Activated naive CD8-positive, alpha-beta T cell treated with anti-CD3 and anti-CD28 coated beads for 36 hours (primary cell): ENCODE measurements around the gene HEXD. TPM values are rescaled to one million over a fixed set of nuclear protein-coding genes. Genes with fewer than 3 reads are reported as not detected.
"Not testable (repeated sequence)": the region's sequence is repeated elsewhere in the genome, so short reads cannot be mapped to it uniquely, and the experiment has no call there.

Experiments used
- DNase-seq: peaks from one replicate; pipeline ENCODE4 v3.0.0; 2021
- H3K27ac Mint-ChIP-seq: one replicate; pipeline ENCODE4 v1.8.0; 2022; ENCODE audit warnings: mild to moderate bottlenecking, moderate library complexity, mixed read lengths
- H3K27me3 Mint-ChIP-seq: one replicate; pipeline ENCODE4 v1.8.0; 2022; ENCODE audit warnings: mild to moderate bottlenecking, mixed read lengths
- H3K36me3 Mint-ChIP-seq: one replicate; pipeline ENCODE4 v1.8.0; 2021; ENCODE audit warnings: mild to moderate bottlenecking, mixed read lengths
- H3K4me1 Mint-ChIP-seq: one replicate; pipeline ENCODE4 v1.8.0; 2021; ENCODE audit warnings: mixed read lengths
- H3K4me3 Mint-ChIP-seq: one replicate; pipeline ENCODE4 v1.8.0; 2022; ENCODE audit warnings: mild to moderate bottlenecking, moderate library complexity, mixed read lengths
- H3K9me3 Mint-ChIP-seq: one replicate; pipeline ENCODE4 v1.8.0; 2022; ENCODE audit warnings: mixed read lengths
- total RNA-seq, 2 experiments: library from RNA; stranded (reverse); gene quantifications; one replicate each; pipeline ENCODE4 v1.2.3, GENCODE V29; 2021

HEXD gene
- total RNA-seq, 2 experiments from 2014 or later: 17.3 to 20.3 TPM

- no peak for DNase-seq
- Mint-ChIP-seq H3K4me3 (no peak overlapping the region), H3K27me3 (peaks cover 60% of the 10 kb centered on the region), H3K4me1 (peaks cover under 1% of the 10 kb centered on the region), H3K27ac (no peak overlapping the region), H3K9me3 (no peaks in the 10 kb centered on the region), H3K36me3 (no peaks in the 10 kb centered on the region)
Measured at GRCh38 chr17:82377924-82378740, 40.0 kb upstream of the HEXD start.

GRCh38 chr17:82378741-82379021 lies 39.5 kb upstream of the HEXD start:
- no peaks in the 10 kb centered on the region for H3K9me3 Mint-ChIP-seq
- H3K4me1 Mint-ChIP-seq: no peaks in the 10 kb centered on the region
- no peak for DNase-seq
- H3K27ac Mint-ChIP-seq: no peak overlapping the region
- no peaks in the 10 kb centered on the region for H3K36me3 Mint-ChIP-seq
- H3K27me3 Mint-ChIP-seq: peaks cover 54% of the 10 kb centered on the region
- H3K4me3 Mint-ChIP-seq: no peak overlapping the region

GRCh38 chr17:82380860-82381702 lies 37.1 kb upstream of the HEXD start:
- Mint-ChIP-seq H3K9me3 (no peaks in the 10 kb centered on the region), H3K36me3 (no peaks in the 10 kb centered on the region), H3K27me3 (peaks cover 42% of the 10 kb centered on the region), H3K27ac (no peak overlapping the region), H3K4me1 (no peaks in the 10 kb centered on the region), H3K4me3 (no peak overlapping the region)
- DNase-seq: no peak

GRCh38 chr17:82381703-82382009 lies 36.5 kb upstream of the HEXD start:
- H3K4me1 Mint-ChIP-seq, H3K36me3 Mint-ChIP-seq, H3K27ac Mint-ChIP-seq, DNase-seq, H3K9me3 Mint-ChIP-seq, H3K4me3 Mint-ChIP-seq: not testable (repeated sequence)
- peaks cover 37% of the 10 kb centered on the region for H3K27me3 Mint-ChIP-seq

GRCh38 chr17:82382220-82382932 lies 35.8 kb upstream of the HEXD start:
- DNase-seq, H3K4me3 Mint-ChIP-seq, H3K4me1 Mint-ChIP-seq, H3K27ac Mint-ChIP-seq, H3K36me3 Mint-ChIP-seq, H3K9me3 Mint-ChIP-seq: not testable (repeated sequence)
- peaks cover 35% of the 10 kb centered on the region for H3K27me3 Mint-ChIP-seq

- H3K9me3 Mint-ChIP-seq: no peaks in the 10 kb centered on the region
- H3K27me3 Mint-ChIP-seq: peaks cover 30% of the 10 kb centered on the region
- H3K4me1 Mint-ChIP-seq: no peaks in the 10 kb centered on the region
- H3K36me3 Mint-ChIP-seq: no peaks in the 10 kb centered on the region
- H3K27ac Mint-ChIP-seq: no peak overlapping the region
- no peak for DNase-seq
- H3K4me3 Mint-ChIP-seq: no peak overlapping the region
Measured at GRCh38 chr17:82382933-82383255, 35.3 kb upstream of the HEXD start.

- Mint-ChIP-seq H3K27me3 (peaks cover 29% of the 10 kb centered on the region), H3K36me3 (no peaks in the 10 kb centered on the region), H3K4me1 (no peaks in the 10 kb centered on the region), H3K9me3 (no peaks in the 10 kb centered on the region), H3K4me3 (no peak overlapping the region), H3K27ac (no peak overlapping the region)
- no peak for DNase-seq
Measured at GRCh38 chr17:82383411-82383810, 34.7 kb upstream of the HEXD start.

GRCh38 chr17:82384051-82384729 lies 34.0 kb upstream of the HEXD start:
- H3K27ac Mint-ChIP-seq: no peak overlapping the region
- no peak for DNase-seq
- H3K4me1 Mint-ChIP-seq: no peaks in the 10 kb centered on the region
- H3K36me3 Mint-ChIP-seq: no peaks in the 10 kb centered on the region
- no peak overlapping the region for H3K4me3 Mint-ChIP-seq
- H3K27me3 Mint-ChIP-seq: peaks cover 25% of the 10 kb centered on the region
- no peaks in the 10 kb centered on the region for H3K9me3 Mint-ChIP-seq

- DNase-seq: no peak
- H3K4me1 Mint-ChIP-seq: no peaks in the 10 kb centered on the region
- H3K27me3 Mint-ChIP-seq: peaks cover 22% of the 10 kb centered on the region
- no peak overlapping the region for H3K4me3 Mint-ChIP-seq
- H3K9me3 Mint-ChIP-seq: no peaks in the 10 kb centered on the region
- no peak overlapping the region for H3K27ac Mint-ChIP-seq
- no peaks in the 10 kb centered on the region for H3K36me3 Mint-ChIP-seq
Measured at GRCh38 chr17:82384730-82385481, 33.2 kb upstream of the HEXD start.

- H3K36me3 Mint-ChIP-seq: no peaks in the 10 kb centered on the region
- no peak overlapping the region for H3K4me3 Mint-ChIP-seq
- peaks cover 14% of the 10 kb centered on the region for H3K27me3 Mint-ChIP-seq
- H3K4me1 Mint-ChIP-seq: no peaks in the 10 kb centered on the region
- no peak for DNase-seq
- no peak overlapping the region for H3K27ac Mint-ChIP-seq
- H3K9me3 Mint-ChIP-seq: no peaks in the 10 kb centered on the region
Measured at GRCh38 chr17:82385559-82386254, 32.4 kb upstream of the HEXD start.

GRCh38 chr17:82386255-82386831 lies 31.8 kb upstream of the HEXD start:
- no peaks in the 10 kb centered on the region for H3K36me3 Mint-ChIP-seq

GRCh38 chr17:82386881-82387704 lies 31.1 kb upstream of the HEXD start:
- no peak overlapping the region for H3K4me3 Mint-ChIP-seq
- no peak for DNase-seq
- H3K27me3 Mint-ChIP-seq: peaks cover 3% of the 10 kb centered on the region

More at GRCh38 chr17:82386255-82386831, 31.8 kb upstream of the HEXD start:
- H3K27ac Mint-ChIP-seq: no peak overlapping the region
- H3K9me3 Mint-ChIP-seq: no peaks in the 10 kb centered on the region
- H3K27me3 Mint-ChIP-seq: peaks cover 8% of the 10 kb centered on the region
- H3K4me3 Mint-ChIP-seq: no peak overlapping the region
- no peaks in the 10 kb centered on the region for H3K4me1 Mint-ChIP-seq
- no peak for DNase-seq

GRCh38 chr17:82387705-82388106 lies 30.4 kb upstream of the HEXD start:
- Mint-ChIP-seq H3K4me3 (no peak overlapping the region), H3K27me3 (no peaks in the 10 kb centered on the region), H3K9me3 (no peaks in the 10 kb centered on the region), H3K36me3 (no peaks in the 10 kb centered on the region), H3K4me1 (no peaks in the 10 kb centered on the region), H3K27ac (no peak overlapping the region)
- no peak for DNase-seq

More at GRCh38 chr17:82386881-82387704, 31.1 kb upstream of the HEXD start:
- Mint-ChIP-seq H3K9me3 (no peaks in the 10 kb centered on the region), H3K36me3 (no peaks in the 10 kb centered on the region), H3K4me1 (no peaks in the 10 kb centered on the region), H3K27ac (no peak overlapping the region)
